Stimulated activated CD4-positive, alpha-beta T cell treated with anti-CD3 and anti-CD28 coated beads, Interleukin-2, amount 100 ng/mL, for 4 hours (primary cell): ENCODE measurements around the gene AATF.

ENCODE experiments used
- DNase-seq: peaks from one replicate; pipeline ENCODE4 v3.0.0-alpha.2; 2020; ENCODE audit warnings: low read depth

AATF gene

GRCh38 chr17:37081287-37081686 lies 132.5 kb downstream of the AATF start:
- DNase-seq, result no peak

- DNase-seq, result no peak
Measured at GRCh38 chr17:37082311-37082860, 133.6 kb downstream of the AATF start.

GRCh38 chr17:37082985-37083384 lies 134.2 kb downstream of the AATF start:
- no peak for DNase-seq

GRCh38 chr17:37083456-37083855 lies 134.7 kb downstream of the AATF start:
- DNase-seq, result no peak

- DNase-seq, result no peak
Measured at GRCh38 chr17:37084372-37084771, 135.6 kb downstream of the AATF start.

GRCh38 chr17:37086334-37086733 lies 137.6 kb downstream of the AATF start:
- no peak for DNase-seq

GRCh38 chr17:37086948-37087347 lies 138.2 kb downstream of the AATF start:
- DNase-seq, result no peak

GRCh38 chr17:37087683-37088082 lies 138.9 kb downstream of the AATF start:
- no peak for DNase-seq

- no peak for DNase-seq
Measured at GRCh38 chr17:37088459-37088858, 139.7 kb downstream of the AATF start.

GRCh38 chr17:37088913-37089312 lies 140.2 kb downstream of the AATF start:
- DNase-seq, result no peak

GRCh38 chr17:37089956-37090355 lies 141.2 kb downstream of the AATF start:
- no peak for DNase-seq

- no peak for DNase-seq
Measured at GRCh38 chr17:37090941-37091340, 142.2 kb downstream of the AATF start.

GRCh38 chr17:37092071-37092470 lies 143.3 kb downstream of the AATF start:
- no peak for DNase-seq

- no peak for DNase-seq
Measured at GRCh38 chr17:37092701-37093100, 143.9 kb downstream of the AATF start.

- DNase-seq, result no peak
Measured at GRCh38 chr17:37094391-37094790, 145.6 kb downstream of the AATF start.

GRCh38 chr17:37096071-37096470 lies 147.3 kb downstream of the AATF start:
- DNase-seq, result no peak

GRCh38 chr17:37097154-37097553 lies 148.4 kb downstream of the AATF start:
- no peak for DNase-seq

- DNase-seq, result no peak
Measured at GRCh38 chr17:37098152-37098551, 149.4 kb downstream of the AATF start.

GRCh38 chr17:37098910-37099664 lies 150.3 kb downstream of the AATF start:
- DNase-seq, result no peak

GRCh38 chr17:37100231-37100630 lies 151.5 kb downstream of the AATF start:
- no peak for DNase-seq

GRCh38 chr17:37101306-37101705 lies 152.6 kb downstream of the AATF start:
- DNase-seq, result no peak

- no peak for DNase-seq
Measured at GRCh38 chr17:37103231-37103630, 154.5 kb downstream of the AATF start.

- no peak for DNase-seq
Measured at GRCh38 chr17:37106049-37106448, 157.3 kb downstream of the AATF start.
